Astrocyte (in vitro differentiated cells and primary cell): ENCODE data around the gene PCDHB7. TPM values are rescaled to one million over a fixed set of nuclear protein-coding genes. Genes with fewer than 3 reads are reported as not detected.
A peak's percentile ranks its signal among the peaks of the same experiment; 100 is the strongest.
"Not testable (repeated sequence)": the region's sequence is repeated elsewhere in the genome, so short reads cannot be mapped to it uniquely, and the experiment has no call there.

ENCODE experiments used
- DNase-seq: peaks from one replicate; pipeline ENCODE4 v3.0.0-alpha.2; 2010; ENCODE audit warnings: low read depth
- FAIRE-seq: peaks from 2 replicates; lab custom pipeline; 2011; peaks lifted over from hg19 to GRCh38; lab: Jason Lieb, UNC
- H2AFZ ChIP-seq: 2 replicates; pipeline ENCODE4 v1.6.0; 2012; ENCODE audit warnings: low read depth, low read length, inconsistent platforms
- H3K27ac ChIP-seq: 2 replicates; pipeline ENCODE4 v1.5.1; 2011; ENCODE audit warnings: low read depth, low read length, inconsistent platforms
- H3K27me3 ChIP-seq: 2 replicates; pipeline ENCODE4 v1.6.0; 2011; ENCODE audit warnings: low read length, inconsistent platforms; ENCODE audit not compliant: insufficient read depth
- H3K36me3 ChIP-seq: 2 replicates; pipeline ENCODE4 v1.5.1; 2011; ENCODE audit warnings: low read length, inconsistent platforms; ENCODE audit not compliant: insufficient read depth
- H3K4me1 ChIP-seq: 2 replicates; pipeline ENCODE4 v1.5.1; 2011; ENCODE audit warnings: low read length, inconsistent platforms; ENCODE audit not compliant: insufficient read depth
- H3K4me2 ChIP-seq: 2 replicates; pipeline ENCODE4 v1.6.0; 2012; ENCODE audit warnings: low read length, inconsistent platforms
- H3K4me3 ChIP-seq: 2 replicates; pipeline ENCODE4 v1.5.1; 2011; ENCODE audit warnings: low read depth, mild to moderate bottlenecking, low read length, inconsistent platforms; ENCODE audit not compliant: insufficient read depth
- H3K79me2 ChIP-seq: 2 replicates; pipeline ENCODE4 v1.6.0; 2012; ENCODE audit warnings: mild to moderate bottlenecking, low read length, inconsistent platforms; ENCODE audit not compliant: insufficient read depth
- H3K9ac ChIP-seq: 2 replicates; pipeline ENCODE4 v1.6.0; 2012; ENCODE audit warnings: mild to moderate bottlenecking, low read length, inconsistent platforms
- H3K9me3 ChIP-seq: 2 replicates; pipeline ENCODE4 v1.5.1; 2012; ENCODE audit warnings: low read depth, mild to moderate bottlenecking, low read length, inconsistent platforms; ENCODE audit not compliant: insufficient read depth
- H4K20me1 ChIP-seq: 2 replicates; pipeline ENCODE4 v1.6.0; 2012; ENCODE audit warnings: low read length, inconsistent platforms; ENCODE audit not compliant: insufficient read depth
- H3K27ac Mint-ChIP-seq: one replicate; pipeline ENCODE4 v1.8.0; 2021; ENCODE audit warnings: mild to moderate bottlenecking, mixed read lengths; ENCODE audit not compliant: unreplicated experiment
- H3K27me3 Mint-ChIP-seq: one replicate; pipeline ENCODE4 v1.8.0; 2021; ENCODE audit warnings: low read depth, mixed read lengths; ENCODE audit not compliant: unreplicated experiment
- H3K36me3 Mint-ChIP-seq: one replicate; pipeline ENCODE4 v1.8.0; 2021; ENCODE audit warnings: low read depth, mixed read lengths; ENCODE audit not compliant: unreplicated experiment
- H3K4me1 Mint-ChIP-seq: one replicate; pipeline ENCODE4 v1.8.0; 2021; ENCODE audit warnings: low read depth, mixed read lengths; ENCODE audit not compliant: unreplicated experiment
- H3K4me3 Mint-ChIP-seq: one replicate; pipeline ENCODE4 v1.8.0; 2021; ENCODE audit warnings: mild to moderate bottlenecking, moderate library complexity, mixed read lengths; ENCODE audit not compliant: unreplicated experiment
- H3K9me3 Mint-ChIP-seq: one replicate; pipeline ENCODE4 v1.8.0; 2021; ENCODE audit warnings: mild to moderate bottlenecking, mixed read lengths; ENCODE audit not compliant: unreplicated experiment
- CTCF ChIP-seq: IDR thresholded peaks from 2 replicates; pipeline ENCODE4 v1.5.1; 2011; ENCODE audit warnings: low read depth, mild to moderate bottlenecking, inconsistent platforms, low read length, moderate library complexity; ENCODE audit not compliant: insufficient read depth
- EZH2 ChIP-seq: IDR thresholded peaks from 2 replicates; pipeline ENCODE4 v1.6.1; 2012; ENCODE audit warnings: mild to moderate bottlenecking, low read length, inconsistent platforms; ENCODE audit not compliant: insufficient read depth
- total RNA-seq: library from RNA; stranded (reverse); gene quantifications from 2 replicates; pipeline ENCODE4 v1.2.1, GENCODE V29; 2021

PCDHB7 gene
- total RNA-seq, 1 donor from 2014 or later = 1.0 TPM

GRCh38 chr5:141208478-141208877 is 36.0 kb downstream of the PCDHB7 start, which contains the start of gene PCDHB12:
PCDHB12 (plus strand) TSS chr5:141208719; CDS start chr5:141208908, 189 bp downstream.
- Mint-ChIP-seq H3K4me1 (no peaks in the 10 kb centered on the region), H3K9me3 (peaks cover 6% of the 10 kb centered on the region), H3K36me3 (peaks cover 5% of the 10 kb centered on the region), H3K27me3 (peaks cover 1% of the 10 kb centered on the region), H3K27ac (no peak within 1 kb of the TSS), H3K4me3 (no peak within 1 kb of the TSS)
- H3K4me1 ChIP-seq = no peaks in the 10 kb centered on the region
- H3K79me2 ChIP-seq = no peaks in the 10 kb centered on the region
- no peaks in the 10 kb centered on the region for H4K20me1 ChIP-seq
- DNase-seq (no peak), FAIRE-seq (no peak)
- no peaks in the 10 kb centered on the region for H3K36me3 ChIP-seq
- H3K9me3 ChIP-seq = no peaks in the 10 kb centered on the region
- no peak within 1 kb of the TSS for H3K4me3 ChIP-seq
- H3K4me2 ChIP-seq = no peak within 1 kb of the TSS
- H2AFZ ChIP-seq = no peak within 1 kb of the TSS
- no peaks in the 10 kb centered on the region for H3K27me3 ChIP-seq
- TF ChIP-seq EZH2 (no peak), CTCF (peak; percentile 3)
- H3K27ac ChIP-seq = no peak within 1 kb of the TSS
- H3K9ac ChIP-seq = no peak within 1 kb of the TSS

GRCh38 chr5:141210281-141210680 is 37.8 kb downstream of the PCDHB7 start:
- H3K79me2 ChIP-seq, H3K27me3 Mint-ChIP-seq, H3K27me3 ChIP-seq, H3K27ac ChIP-seq, H3K4me2 ChIP-seq, H3K36me3 ChIP-seq, H2AFZ ChIP-seq, H3K4me1 ChIP-seq, DNase-seq, H3K9ac ChIP-seq, H3K4me3 Mint-ChIP-seq, FAIRE-seq, H4K20me1 ChIP-seq, H3K9me3 ChIP-seq, H3K27ac Mint-ChIP-seq, H3K4me1 Mint-ChIP-seq, H3K4me3 ChIP-seq: not testable (repeated sequence)
- Mint-ChIP-seq H3K36me3 (peaks cover 12% of the 10 kb centered on the region), H3K9me3 (peaks cover 14% of the 10 kb centered on the region)

DNA sequence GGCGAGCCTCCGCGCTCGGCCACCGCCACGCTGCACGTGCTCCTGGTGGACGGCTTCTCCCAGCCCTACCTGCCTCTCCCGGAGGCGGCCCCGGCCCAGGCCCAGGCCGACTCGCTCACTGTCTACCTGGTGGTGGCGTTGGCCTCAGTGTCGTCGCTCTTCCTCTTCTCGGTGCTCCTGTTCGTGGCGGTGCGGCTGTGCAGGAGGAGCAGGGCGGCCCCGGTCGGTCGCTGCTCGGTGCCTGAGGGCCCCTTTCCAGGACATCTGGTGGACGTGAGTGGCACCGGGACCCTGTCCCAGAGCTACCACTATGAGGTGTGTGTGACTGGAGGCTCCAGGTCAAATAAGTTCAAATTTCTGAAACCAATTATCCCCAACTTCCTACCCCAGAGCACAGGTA is 38.4 kb downstream of the PCDHB7 start:
- H3K27ac ChIP-seq, H3K36me3 ChIP-seq, H3K9me3 ChIP-seq, H3K9ac ChIP-seq, H3K27me3 ChIP-seq, H3K4me3 ChIP-seq, FAIRE-seq, H3K79me2 ChIP-seq, H3K4me1 ChIP-seq, H3K4me2 ChIP-seq, DNase-seq, H3K4me1 Mint-ChIP-seq, H4K20me1 ChIP-seq, H3K27me3 Mint-ChIP-seq, H2AFZ ChIP-seq, H3K27ac Mint-ChIP-seq: not testable (repeated sequence)
- Mint-ChIP-seq H3K4me3 (peak overlapping the region; percentile 50), H3K9me3 (peaks cover 16% of the 10 kb centered on the region), H3K36me3 (peaks cover 13% of the 10 kb centered on the region)

DNA sequence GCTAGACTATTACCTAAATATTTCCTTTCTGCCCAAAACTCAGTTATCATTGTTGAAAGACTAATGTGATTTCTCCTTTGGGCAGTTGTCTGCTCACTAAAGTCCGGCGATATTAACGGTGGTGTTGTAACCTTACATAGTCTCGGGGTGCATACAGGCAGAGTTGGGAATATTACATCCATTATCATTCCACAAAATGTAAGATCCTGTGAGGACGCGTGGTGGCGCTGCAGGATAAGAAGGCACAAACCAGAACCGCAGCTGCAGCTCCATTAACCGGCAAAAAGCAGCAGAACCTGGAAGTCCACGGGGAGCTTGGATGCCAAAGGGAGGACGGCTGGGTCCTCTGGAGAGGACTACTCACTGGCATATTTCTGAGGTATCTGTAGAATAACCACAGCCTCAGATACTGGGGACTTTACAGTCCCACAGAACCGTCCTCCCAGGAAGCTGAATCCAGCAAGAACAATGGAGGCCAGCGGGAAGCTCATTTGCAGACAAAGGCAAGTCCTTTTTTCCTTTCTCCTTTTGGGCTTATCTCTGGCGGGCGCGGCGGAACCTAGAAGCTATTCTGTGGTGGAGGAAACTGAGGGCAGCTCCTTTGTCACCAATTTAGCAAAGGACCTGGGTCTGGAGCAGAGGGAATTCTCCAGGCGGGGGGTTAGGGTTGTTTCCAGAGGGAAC is 41.4 kb downstream of the PCDHB7 start, which contains the start of gene PCDHB13:
Gene PCDHB13, plus strand, starts transcription at position 264 of the 684 bp plus-strand sequence. Its CDS starts 205 bp downstream, at position 469.
- not testable (repeated sequence) for H3K27me3 Mint-ChIP-seq, DNase-seq, H3K4me3 ChIP-seq, H3K27ac Mint-ChIP-seq, H3K4me1 ChIP-seq, H3K27ac ChIP-seq, H3K27me3 ChIP-seq, H3K79me2 ChIP-seq, H2AFZ ChIP-seq, H4K20me1 ChIP-seq, H3K4me1 Mint-ChIP-seq, H3K36me3 ChIP-seq, H3K9me3 ChIP-seq, H3K9ac ChIP-seq, FAIRE-seq, H3K4me2 ChIP-seq
- Mint-ChIP-seq H3K36me3 (peaks cover 20% of the 10 kb centered on the region), H3K9me3 (peaks cover 26% of the 10 kb centered on the region), H3K4me3 (peak within 1 kb of the TSS; percentile 40)

- H3K36me3 Mint-ChIP-seq = peaks cover 20% of the 10 kb centered on the region
- not testable (repeated sequence) for H3K4me3 ChIP-seq, H3K4me1 ChIP-seq, DNase-seq, FAIRE-seq, H3K4me1 Mint-ChIP-seq, H3K4me2 ChIP-seq, H3K79me2 ChIP-seq, H3K9me3 ChIP-seq, H3K27me3 Mint-ChIP-seq, H2AFZ ChIP-seq, H3K36me3 ChIP-seq, H3K27ac Mint-ChIP-seq, H3K9ac ChIP-seq, H4K20me1 ChIP-seq, H3K27me3 ChIP-seq, H3K27ac ChIP-seq, H3K4me3 Mint-ChIP-seq
- H3K9me3 Mint-ChIP-seq = peaks cover 30% of the 10 kb centered on the region
Observed at GRCh38 chr5:141214583-141214982, 42.1 kb downstream of the PCDHB7 start.
